OCI-LY7 (cell line): Measurements from ENCODE around the gene CLNS1A. TPM values are rescaled to one million over a fixed set of nuclear protein-coding genes. Genes with fewer than 3 reads are reported as not detected.

Experiments used
- BruUV-seq: library from RNA; stranded (reverse); fragments of 400-500 nt; replicated peaks from 2 replicates; lab custom pipeline; 2021; lab: Mats Ljungman, UMichigan
- CTCF ChIA-PET: fragments of 300-600 bp; sonication (Branson Sonifier 250); formaldehyde crosslinking; loops from one replicate; lab custom pipeline; 2022; ENCODE audit warnings: antibody characterized with exemption; ENCODE audit not compliant: unreplicated experiment; lab: Charles Lee
- POLR2A ChIA-PET: fragments of 300-600 bp; sonication (Branson Sonifier 250); formaldehyde crosslinking; loops from one replicate; lab custom pipeline; 2022; ENCODE audit warnings: antibody characterized with exemption; lab: Charles Lee
- DNase-seq: peaks from one replicate; pipeline ENCODE4 v3.0.0-alpha.2; 2015; ENCODE audit warnings: low spot score
- H2AFZ ChIP-seq: fragments of 200-600 bp; sonication (generic), shearing (Covaris generic); 2 replicates; pipeline ENCODE4 v1.6.1; 2014; ENCODE audit warnings: mild to moderate bottlenecking, antibody characterized with exemption, low read length, moderate library complexity
- H3K27ac ChIP-seq: fragments of 200-600 bp; sonication (generic); 2 replicates; pipeline ENCODE4 v1.5.1; 2014; ENCODE audit warnings: mixed run types, low read depth, mild to moderate bottlenecking, moderate library complexity, low read length, inconsistent platforms; ENCODE audit not compliant: poor library complexity, severe bottlenecking
- H3K36me3 ChIP-seq: fragments of 200-600 bp; sonication (generic); 2 replicates; pipeline ENCODE4 v1.6.1; 2014; ENCODE audit warnings: mild to moderate bottlenecking, antibody characterized with exemption, low read length, moderate library complexity, mixed read lengths; ENCODE audit not compliant: insufficient read depth
- H3K4me1 ChIP-seq: fragments of 200-600 bp; sonication (generic); 2 replicates; pipeline ENCODE4 v1.5.1; 2014; ENCODE audit warnings: mild to moderate bottlenecking, low read length; ENCODE audit not compliant: insufficient read depth, poor library complexity, severe bottlenecking
- H3K4me2 ChIP-seq: fragments of 200-600 bp; sonication (generic); 2 replicates; pipeline ENCODE4 v1.6.1; 2014; ENCODE audit warnings: mild to moderate bottlenecking, low read length
- H3K4me3 ChIP-seq: fragments of 200-600 bp; sonication (generic); 2 replicates; pipeline ENCODE4 v1.5.1; 2014; ENCODE audit warnings: mild to moderate bottlenecking, low read depth, low read length; ENCODE audit not compliant: poor library complexity, severe bottlenecking
- H3K79me2 ChIP-seq: fragments of 200-600 bp; sonication (generic); 2 replicates; pipeline ENCODE4 v1.6.1; 2016; ENCODE audit warnings: low read depth, mild to moderate bottlenecking, low read length, moderate library complexity, mixed read lengths; ENCODE audit not compliant: insufficient read depth
- H3K9me2 ChIP-seq: fragments of 200-600 bp; sonication (generic); 2 replicates; pipeline ENCODE4 v1.6.1; 2016; ENCODE audit warnings: mild to moderate bottlenecking, low read length, mixed read lengths; ENCODE audit not compliant: insufficient read depth
- H3K9me3 ChIP-seq: fragments of 200-600 bp; sonication (generic); 2 replicates; pipeline ENCODE4 v1.6.1; 2014; ENCODE audit warnings: mild to moderate bottlenecking, mixed run types, low read length, mixed read lengths
- H4K20me1 ChIP-seq: fragments of 200-600 bp; sonication (generic); 2 replicates; pipeline ENCODE4 v1.6.1; 2014; ENCODE audit warnings: mild to moderate bottlenecking, antibody characterized with exemption, low read length, moderate library complexity, mixed read lengths; ENCODE audit not compliant: insufficient read depth
- CTCF ChIP-seq: fragments of 200-600 bp; sonication (generic); conservative IDR thresholded peaks from 2 replicates; pipeline ENCODE4 v1.5.1; 2014; ENCODE audit warnings: mild to moderate bottlenecking, antibody characterized with exemption, low read length, moderate library complexity, mixed read lengths
- EZH2phosphoT487 ChIP-seq: fragments of 200-600 bp; sonication (generic); IDR thresholded peaks from 2 replicates; pipeline ENCODE4 v1.6.1; 2018; ENCODE audit warnings: low read depth, borderline replicate concordance, mild to moderate bottlenecking, mixed run types, antibody characterized with exemption, low read length, moderate library complexity, mixed read lengths
- intact Hi-C: fragments of 100-400 bp; cut with micrococcal nuclease; formaldehyde crosslinking; loops from one replicate; pipeline ENCODE4 v1.10.0; 2022; ENCODE audit not compliant: unreplicated experiment
- total RNA-seq, 2 experiments: library from RNA; depleted of rRNA in 1 of 2; stranded (reverse); fragments of >200 nt in 1 of 2; shearing (Covaris generic) in 1 of 2; gene quantifications; 2 replicates each; pipeline ENCODE4 v1.2.3, GENCODE V29; 2014 to 2022

CLNS1A gene
- total RNA-seq, 2 experiments from 2014 or later = 110 to 115 TPM

GRCh38 chr11:77660947-77661346, 23.4 kb upstream of the CLNS1A start:
- TF ChIP-seq CTCF (no peak), EZH2phosphoT487 (no peak)
- ChIA-PET CTCF (no interaction called here), POLR2A (interaction anchor here (0.5 to 1.4 kb wide), 5 partner anchors 10 to 329 kb away, joined by 3 to 5 read pairs (median 3); no protein-coding TSS in a partner anchor)
- H3K9me2 ChIP-seq = no peaks in the 10 kb centered on the region
- H3K4me2 ChIP-seq = peak overlapping the region; percentile 70
- H3K9me3 ChIP-seq = no peaks in the 10 kb centered on the region
- BruUV-seq = no TSS peak
- intact Hi-C loops = no loop called here
- H3K4me1 ChIP-seq = peaks cover 30% of the 10 kb centered on the region
- peak overlapping the region; percentile 24 for H3K4me3 ChIP-seq
- peak; percentile 43 for DNase-seq
- no peaks in the 10 kb centered on the region for H4K20me1 ChIP-seq
- peak overlapping the region; percentile 23 for H3K27ac ChIP-seq
- H3K36me3 ChIP-seq = peaks cover 21% of the 10 kb centered on the region; the same call in 1 of the 2 replicates
- no peaks in the 10 kb centered on the region for H3K79me2 ChIP-seq
- H2AFZ ChIP-seq = no peak overlapping the region

GRCh38 chr11:77658213-77659013, 20.8 kb upstream of the CLNS1A start:
- ChIA-PET CTCF (no interaction called here), POLR2A (interaction anchor here (0.6 to 0.7 kb wide), 2 partner anchors 25 to 370 kb away, joined by 3 to 4 read pairs; no protein-coding TSS in a partner anchor)
- H2AFZ ChIP-seq = no peak overlapping the region
- intact Hi-C loops = no loop called here
- H3K4me3 ChIP-seq = no peak overlapping the region
- no peak for DNase-seq
- TF ChIP-seq CTCF (no peak), EZH2phosphoT487 (no peak)
- no peaks in the 10 kb centered on the region for H3K79me2 ChIP-seq
- no peak overlapping the region for H3K27ac ChIP-seq
- no peaks in the 10 kb centered on the region; the same call in 1 of the 2 replicates for H3K36me3 ChIP-seq
- peaks cover 26% of the 10 kb centered on the region for H3K4me1 ChIP-seq
- no peaks in the 10 kb centered on the region for H4K20me1 ChIP-seq
- H3K4me2 ChIP-seq = no peak overlapping the region
- BruUV-seq = no TSS peak
- H3K9me3 ChIP-seq = no peaks in the 10 kb centered on the region
- no peaks in the 10 kb centered on the region for H3K9me2 ChIP-seq

- Histone ChIP-seq H3K79me2 (no peaks in the 10 kb centered on the region), H3K4me3 (no peak overlapping the region), H3K9me2 (no peaks in the 10 kb centered on the region), H4K20me1 (no peaks in the 10 kb centered on the region), H3K4me1 (peaks cover 15% of the 10 kb centered on the region), H3K4me2 (no peak overlapping the region), H3K9me3 (no peaks in the 10 kb centered on the region), H2AFZ (no peak overlapping the region), H3K36me3 (no peaks in the 10 kb centered on the region), H3K27ac (no peak overlapping the region)
- no peak for TF ChIP-seq CTCF
- TF ChIP-seq EZH2phosphoT487 = no peak
- no peak for DNase-seq
- CTCF ChIA-PET = no interaction called here
- intact Hi-C loops = no loop called here
- no TSS peak for BruUV-seq
- POLR2A ChIA-PET = no interaction called here
Measured at GRCh38 chr11:77656362-77656761, 18.8 kb upstream of the CLNS1A start.
